DMS79 treated with DMSO at 0.1 percent for 48 hours (cell line): ENCODE results near the gene IL31RA.
"Not testable (repeated sequence)": the region's sequence is repeated elsewhere in the genome, so short reads cannot be mapped to it uniquely, and the experiment has no call there.

ENCODE experiments used
- DNase-seq: peaks from one replicate; lab custom pipeline; 2025; lab: John Stamatoyannopoulos, UW

Gene IL31RA

GRCh38 chr5:55926476-55926875, 75.3 kb downstream of the IL31RA start:
- no peak for DNase-seq

GRCh38 chr5:55927861-55928655, 76.9 kb downstream of the IL31RA start:
- no peak for DNase-seq

DNA sequence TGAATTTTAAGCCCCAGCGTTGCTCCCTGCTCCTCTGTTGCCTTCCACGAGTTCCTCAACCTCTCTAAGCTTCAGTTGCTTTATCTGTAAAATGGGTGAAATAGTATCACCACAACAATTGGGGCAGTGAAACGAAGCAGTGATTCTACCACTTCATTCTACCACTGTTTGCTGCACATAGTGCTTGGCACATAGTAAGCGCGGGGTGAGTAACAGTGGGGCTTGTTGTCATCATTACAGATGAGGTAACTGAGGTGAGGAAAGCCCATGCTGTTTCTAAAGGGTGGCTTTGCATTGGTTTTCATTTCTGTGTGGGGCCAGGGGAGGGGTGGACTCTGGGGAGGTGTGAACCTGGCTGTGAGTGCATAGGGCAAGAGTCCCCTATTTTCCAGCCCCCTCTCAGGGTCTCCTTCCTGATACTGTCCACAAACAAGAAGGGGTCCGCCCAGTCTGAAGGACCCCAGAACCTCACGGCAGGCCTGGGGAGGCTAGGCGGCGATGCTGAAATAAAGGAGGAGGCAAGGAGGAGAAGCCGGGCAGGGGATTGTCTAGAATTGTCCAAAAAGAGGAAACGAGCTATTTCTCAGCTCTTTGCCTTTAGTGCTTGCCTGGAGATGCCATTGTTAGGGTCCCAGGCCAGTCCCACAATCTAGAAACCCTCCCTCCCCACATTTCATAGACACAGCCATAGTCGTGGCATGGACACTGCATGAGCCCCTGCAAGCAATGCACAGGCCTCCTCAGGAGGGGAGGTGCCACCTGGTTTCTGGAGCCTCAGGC, 78.1 kb downstream of the IL31RA start:
- no peak for DNase-seq

DNA sequence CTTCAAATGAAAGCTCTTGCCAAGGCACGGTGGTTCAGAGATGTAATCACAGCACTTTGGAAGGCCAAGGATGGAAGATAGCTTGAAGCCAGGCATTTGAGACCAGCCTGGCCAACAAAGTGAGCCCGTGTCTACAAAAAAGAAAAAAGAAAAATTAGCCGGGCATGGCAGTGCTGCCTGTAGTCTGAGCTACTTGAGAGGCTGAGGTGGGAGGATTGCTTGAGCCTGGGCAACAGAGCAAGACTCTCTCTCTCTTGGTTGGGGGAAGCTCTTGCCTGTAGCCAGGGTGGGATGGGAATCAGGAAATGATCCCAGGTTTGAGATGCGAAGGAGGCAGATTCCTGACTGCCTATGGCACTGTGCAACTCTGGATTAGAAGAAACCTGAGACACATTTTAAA, 81.5 kb downstream of the IL31RA start:
- DNase-seq: no peak

DNA sequence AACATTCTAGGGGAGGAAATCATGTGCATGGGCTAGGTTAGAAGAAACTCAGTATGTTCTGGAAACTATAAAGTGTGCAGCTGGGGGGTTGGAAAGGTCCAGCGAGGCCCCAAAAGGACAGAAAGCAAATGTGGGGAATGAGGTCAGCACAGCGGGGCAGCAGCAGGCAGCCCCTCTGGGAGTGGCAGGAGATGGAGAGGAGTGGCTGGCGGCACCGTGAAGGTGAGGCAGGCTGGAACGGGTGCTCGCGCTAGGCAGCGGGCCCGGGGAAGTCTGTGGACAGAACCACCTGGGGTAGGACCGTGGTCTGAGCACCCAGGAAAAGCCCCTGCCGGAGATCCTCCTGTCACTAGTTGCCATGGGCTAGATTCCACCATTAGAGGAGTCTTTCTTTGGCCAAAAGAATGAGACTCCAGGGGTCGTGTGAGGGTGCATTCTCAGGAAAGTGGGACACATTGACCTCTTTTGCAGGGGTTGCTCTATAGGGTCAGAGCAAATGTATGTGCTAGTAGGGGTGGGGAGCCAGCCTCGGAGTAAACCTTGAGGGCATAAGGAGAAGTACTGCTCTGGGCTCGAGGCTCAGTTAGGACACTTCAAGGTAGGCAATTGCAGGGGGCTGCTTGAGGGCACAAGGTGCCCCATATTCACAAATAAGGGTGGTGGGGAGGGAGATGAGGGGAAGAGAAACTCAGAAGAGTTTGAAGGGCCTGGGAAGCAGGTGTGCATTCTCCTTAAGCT, 82.4 kb downstream of the IL31RA start:
- no peak for DNase-seq

GRCh38 chr5:55934115-55934613, 83.0 kb downstream of the IL31RA start:
- DNase-seq: no peak

DNA sequence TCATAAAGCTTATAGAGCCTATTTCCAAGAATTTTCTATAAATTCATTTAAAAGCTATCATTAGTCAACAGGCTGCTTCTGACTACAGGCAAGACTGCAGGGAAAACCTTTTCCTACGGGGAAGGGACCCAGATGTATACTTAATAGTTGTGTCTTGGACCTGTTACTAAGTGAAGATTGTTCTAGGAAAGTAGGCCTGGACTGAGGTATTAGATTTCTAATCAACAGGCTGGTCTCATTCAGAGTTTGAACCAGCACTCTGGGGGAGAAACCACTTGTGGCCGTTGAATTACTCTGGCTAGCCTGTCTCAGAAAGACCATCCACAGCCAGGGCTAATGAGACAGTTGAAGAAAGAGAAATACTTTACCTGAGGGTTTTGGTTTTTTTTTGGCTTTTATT, 83.6 kb downstream of the IL31RA start:
- no peak for DNase-seq

GRCh38 chr5:55935371-55935770, 84.2 kb downstream of the IL31RA start:
- no peak for DNase-seq

- peak; percentile 25 for DNase-seq
Observed at GRCh38 chr5:55936100-55936693, 85.0 kb downstream of the IL31RA start.

- DNase-seq: not testable (repeated sequence)
Observed at GRCh38 chr5:55937598-55937997, 86.4 kb downstream of the IL31RA start.

- not testable (repeated sequence) for DNase-seq
Observed at GRCh38 chr5:55941154-55941553, 90.0 kb downstream of the IL31RA start.

DNA sequence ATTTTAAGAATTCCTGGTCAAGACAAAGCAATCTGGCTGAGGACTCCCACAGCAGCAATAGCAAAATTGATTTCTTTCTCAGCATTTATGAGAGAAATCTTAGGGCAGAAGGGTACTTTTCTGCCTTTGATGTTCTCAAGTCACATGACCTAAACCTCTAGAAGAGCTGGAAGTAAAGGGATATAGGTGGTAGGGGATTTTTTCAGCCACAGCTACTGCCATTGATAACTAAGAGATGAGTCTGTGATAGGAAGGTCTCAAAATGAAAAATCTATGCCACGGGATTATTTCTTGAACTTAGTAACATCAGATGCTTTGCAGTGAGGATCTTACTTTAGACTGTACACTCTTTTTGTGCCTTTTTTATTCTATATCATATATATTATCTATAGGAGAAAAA, 108.1 kb downstream of the IL31RA start:
- no peak for DNase-seq

- DNase-seq: no peak
Observed at GRCh38 chr5:55960779-55961178, 109.6 kb downstream of the IL31RA start.

DNA sequence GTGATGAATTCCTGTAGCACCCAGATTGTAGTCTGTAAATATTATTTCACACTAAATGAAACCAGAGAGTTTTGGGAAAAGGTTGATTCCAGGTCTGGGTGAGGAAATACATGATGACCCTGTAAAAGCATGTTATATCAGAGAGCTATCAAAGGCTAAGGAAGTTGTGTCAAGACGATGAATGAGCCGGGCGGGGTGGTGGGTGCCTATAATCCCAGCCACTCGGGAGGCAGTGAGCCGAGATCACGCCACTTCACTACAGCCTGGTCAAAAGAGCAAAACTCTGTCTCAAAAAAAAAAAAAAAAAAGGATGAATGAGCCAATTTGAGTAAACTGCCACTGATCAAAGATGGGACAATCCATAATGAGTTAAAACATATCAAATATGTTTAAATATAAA, 114.4 kb downstream of the IL31RA start:
- DNase-seq: no peak

- no peak for DNase-seq
Observed at GRCh38 chr5:55966284-55966683, 115.1 kb downstream of the IL31RA start.

- no peak for DNase-seq
Observed at GRCh38 chr5:55969956-55970355, 118.8 kb downstream of the IL31RA start.
